NT2/D1 (cell line): ENCODE measurements around the gene ACP1.
"Not testable (repeated sequence)": the region's sequence is repeated elsewhere in the genome, so short reads cannot be mapped to it uniquely, and the experiment has no call there.

ENCODE experiments used
- DNase-seq: peaks from one replicate; pipeline ENCODE4 v3.0.0-alpha.2; 2011; ENCODE audit warnings: low read depth, low spot score
- H3K27me3 ChIP-seq: 2 replicates; pipeline ENCODE4 v1.6.0; 2011; ENCODE audit warnings: mild to moderate bottlenecking; ENCODE audit not compliant: insufficient read length, insufficient read depth
- H3K36me3 ChIP-seq: 2 replicates; pipeline ENCODE4 v1.6.1; 2011; ENCODE audit warnings: mild to moderate bottlenecking, low read length, mixed read lengths; ENCODE audit not compliant: insufficient read depth, insufficient read length
- H3K4me1 ChIP-seq: 2 replicates; pipeline ENCODE4 v1.5.1; 2011; ENCODE audit not compliant: insufficient read depth, insufficient read length
- H3K4me3 ChIP-seq: 2 replicates; pipeline ENCODE4 v1.5.1; 2011; ENCODE audit warnings: low read depth; ENCODE audit not compliant: insufficient read length
- H3K9ac ChIP-seq: 2 replicates; pipeline ENCODE4 v1.6.0; 2011; ENCODE audit warnings: low read depth; ENCODE audit not compliant: insufficient read length
- H3K9me3 ChIP-seq: 2 replicates; pipeline ENCODE4 v1.5.1; 2011; ENCODE audit warnings: mild to moderate bottlenecking, low read length; ENCODE audit not compliant: insufficient read depth
- SUZ12 ChIP-seq: IDR thresholded peaks from 2 replicates; pipeline ENCODE4 v1.6.1; 2011; ENCODE audit not compliant: insufficient read length, insufficient read depth; ENCODE audit errors: extremely low read depth
- YY1 ChIP-seq: IDR thresholded peaks from 2 replicates; pipeline ENCODE4 v1.6.1; 2011; ENCODE audit not compliant: insufficient read length, insufficient read depth
- ZNF274 ChIP-seq: IDR thresholded peaks from 2 replicates; pipeline ENCODE4 v1.6.1; 2011; ENCODE audit warnings: mild to moderate bottlenecking, low read depth, low read length

ACP1 gene

DNA sequence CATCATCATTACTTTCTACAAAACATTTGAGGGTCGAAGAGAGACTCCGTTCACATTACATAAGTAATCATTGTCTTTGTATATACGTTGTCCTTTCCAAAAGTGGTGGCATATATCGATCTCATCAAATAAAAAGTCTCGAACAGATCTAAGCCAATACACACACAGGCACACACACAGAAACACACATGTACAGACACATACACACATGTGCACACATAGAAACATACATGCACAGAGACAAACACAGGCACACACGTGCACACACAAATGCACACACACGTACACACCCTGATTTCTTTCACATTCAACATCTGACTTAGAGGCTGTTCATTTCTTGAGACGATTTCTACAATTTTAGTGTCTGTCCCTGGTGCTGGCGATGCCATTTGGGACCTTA is 40.6 kb downstream of the ACP1 start:
- Histone ChIP-seq H3K27me3 (no peaks in the 10 kb centered on the region), H3K4me1 (peaks cover 7% of the 10 kb centered on the region), H3K36me3 (no peaks in the 10 kb centered on the region), H3K4me3 (no peak overlapping the region), H3K9ac (no peak overlapping the region), H3K9me3 (no peaks in the 10 kb centered on the region)
- TF ChIP-seq ZNF274: no peak
- TF ChIP-seq YY1: no peak
- TF ChIP-seq SUZ12: no peak
- no peak for DNase-seq

DNA sequence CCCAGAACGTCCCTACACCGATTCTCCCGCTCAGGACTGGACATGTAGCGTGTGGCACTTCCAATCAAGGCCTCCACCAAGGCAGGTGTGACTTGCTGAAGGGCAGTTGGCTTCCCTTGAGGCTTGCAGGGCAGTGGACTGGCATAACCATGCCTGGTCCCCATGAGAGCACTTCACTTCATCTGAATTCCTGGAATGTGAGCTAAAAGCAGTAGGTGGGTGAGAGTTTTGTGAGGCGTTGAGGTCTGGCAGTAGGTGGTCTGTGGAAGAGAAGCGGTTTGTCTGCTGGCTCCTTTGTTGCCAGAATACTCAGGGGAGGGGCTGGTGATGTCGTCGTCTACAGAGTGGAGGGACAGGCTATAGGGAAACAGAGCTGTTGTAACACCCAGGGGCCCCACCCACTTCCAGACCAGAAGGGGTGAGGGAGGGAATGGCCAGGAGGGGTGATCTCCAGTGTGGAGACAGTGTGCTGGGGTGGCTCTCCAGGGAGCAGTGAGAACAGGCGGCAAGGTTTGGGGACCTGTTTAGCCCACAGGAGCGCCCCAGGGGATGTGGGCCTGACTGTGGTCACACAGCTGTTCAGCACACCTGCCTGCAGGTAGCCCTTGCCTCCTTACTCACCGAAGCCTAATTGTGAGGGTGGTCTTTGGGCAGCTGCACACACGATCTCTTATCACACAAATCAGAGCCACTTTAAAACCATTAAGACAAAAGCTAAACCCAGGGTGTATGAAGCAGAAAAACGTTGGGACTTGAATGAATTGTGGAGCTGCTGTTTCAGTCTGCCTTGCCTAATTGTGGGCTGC is 44.6 kb downstream of the ACP1 start:
- Histone ChIP-seq H3K4me1 (peaks cover 7% of the 10 kb centered on the region), H3K4me3 (no peak overlapping the region), H3K9me3 (no peaks in the 10 kb centered on the region), H3K27me3 (no peaks in the 10 kb centered on the region), H3K36me3 (no peaks in the 10 kb centered on the region), H3K9ac (no peak overlapping the region)
- DNase-seq: peak; percentile 73
- TF ChIP-seq YY1: no peak
- TF ChIP-seq ZNF274: no peak
- no peak for TF ChIP-seq SUZ12

DNA sequence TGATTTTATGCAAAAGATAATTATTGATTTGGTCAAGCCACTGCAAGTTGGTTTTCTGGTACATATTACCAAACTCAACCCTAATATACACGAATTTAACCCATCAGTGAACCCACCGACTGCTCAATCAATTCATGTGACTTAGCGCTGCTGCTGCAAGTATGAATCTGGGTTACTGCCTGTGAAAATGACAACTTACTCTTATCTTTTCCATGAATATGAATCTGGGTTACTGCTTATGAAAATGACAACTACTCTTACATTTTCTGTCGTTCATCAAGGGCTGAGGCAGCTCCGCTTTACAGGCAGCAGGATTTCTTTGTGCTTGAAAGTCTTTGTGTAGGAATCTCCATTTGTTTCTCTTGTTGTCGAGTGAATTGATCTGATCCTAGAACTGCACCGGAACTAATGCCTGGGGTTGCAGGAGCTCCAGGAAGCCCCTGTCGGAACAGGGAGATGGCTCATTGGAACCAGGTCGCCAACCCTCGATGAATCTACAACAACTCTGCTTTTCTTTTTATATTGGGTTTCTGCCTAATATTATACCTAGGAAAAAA is 45.3 kb downstream of the ACP1 start:
- Histone ChIP-seq H3K4me1 (peaks cover 7% of the 10 kb centered on the region), H3K36me3 (no peaks in the 10 kb centered on the region), H3K9ac (no peak overlapping the region), H3K9me3 (no peaks in the 10 kb centered on the region), H3K4me3 (no peak overlapping the region), H3K27me3 (no peaks in the 10 kb centered on the region)
- TF ChIP-seq ZNF274 (no peak), SUZ12 (no peak), YY1 (no peak)
- no peak for DNase-seq

DNA sequence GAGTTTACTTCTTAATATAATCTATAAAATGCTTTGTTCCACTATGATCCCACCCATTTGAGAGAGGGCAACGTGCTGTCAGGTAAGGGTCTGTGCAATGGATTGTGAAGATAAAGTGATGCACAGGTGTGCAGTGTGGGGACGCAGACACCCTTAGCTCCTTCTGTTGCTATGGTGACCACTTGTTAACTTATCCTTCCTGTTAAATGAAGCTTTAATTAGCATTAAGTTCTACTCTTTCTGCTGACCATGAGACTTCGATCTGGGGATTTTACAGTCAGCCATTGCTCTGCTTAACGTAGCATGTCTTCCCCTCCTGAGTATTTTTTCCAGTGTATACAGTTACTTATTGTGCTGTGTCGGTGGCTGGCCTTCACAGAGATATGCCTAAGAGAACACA is 46.2 kb downstream of the ACP1 start:
- H3K27me3 ChIP-seq: peaks cover 2% of the 10 kb centered on the region
- DNase-seq: no peak
- no peaks in the 10 kb centered on the region for H3K9me3 ChIP-seq
- H3K36me3 ChIP-seq: no peaks in the 10 kb centered on the region
- TF ChIP-seq YY1 (no peak), ZNF274 (no peak), SUZ12 (no peak)
- H3K4me3 ChIP-seq: no peak overlapping the region
- no peak overlapping the region for H3K9ac ChIP-seq
- H3K4me1 ChIP-seq: peaks cover 7% of the 10 kb centered on the region

DNA sequence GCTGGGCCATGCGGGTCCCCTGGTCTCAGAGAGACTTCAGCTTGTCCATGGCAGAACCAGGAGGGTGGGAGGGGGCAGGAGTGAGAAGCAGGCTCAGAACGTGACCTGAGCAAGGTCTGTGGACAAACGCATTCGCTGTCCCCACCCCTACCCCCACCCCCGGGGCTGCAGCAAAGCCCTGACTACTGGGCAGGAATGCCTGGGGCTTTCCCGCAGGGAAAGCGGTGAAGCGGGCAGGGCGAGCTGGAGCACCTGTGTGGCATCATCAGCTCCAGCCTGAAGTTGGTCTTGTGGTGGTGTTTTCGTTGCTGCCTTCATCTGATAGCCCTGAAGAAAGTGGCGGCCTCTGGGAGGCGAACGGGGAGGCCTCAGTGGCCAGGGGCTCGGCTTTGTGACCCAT is 49.2 kb downstream of the ACP1 start:
- DNase-seq: no peak
- H3K9ac ChIP-seq: no peak overlapping the region
- H3K27me3 ChIP-seq: peaks cover 3% of the 10 kb centered on the region

DNA sequence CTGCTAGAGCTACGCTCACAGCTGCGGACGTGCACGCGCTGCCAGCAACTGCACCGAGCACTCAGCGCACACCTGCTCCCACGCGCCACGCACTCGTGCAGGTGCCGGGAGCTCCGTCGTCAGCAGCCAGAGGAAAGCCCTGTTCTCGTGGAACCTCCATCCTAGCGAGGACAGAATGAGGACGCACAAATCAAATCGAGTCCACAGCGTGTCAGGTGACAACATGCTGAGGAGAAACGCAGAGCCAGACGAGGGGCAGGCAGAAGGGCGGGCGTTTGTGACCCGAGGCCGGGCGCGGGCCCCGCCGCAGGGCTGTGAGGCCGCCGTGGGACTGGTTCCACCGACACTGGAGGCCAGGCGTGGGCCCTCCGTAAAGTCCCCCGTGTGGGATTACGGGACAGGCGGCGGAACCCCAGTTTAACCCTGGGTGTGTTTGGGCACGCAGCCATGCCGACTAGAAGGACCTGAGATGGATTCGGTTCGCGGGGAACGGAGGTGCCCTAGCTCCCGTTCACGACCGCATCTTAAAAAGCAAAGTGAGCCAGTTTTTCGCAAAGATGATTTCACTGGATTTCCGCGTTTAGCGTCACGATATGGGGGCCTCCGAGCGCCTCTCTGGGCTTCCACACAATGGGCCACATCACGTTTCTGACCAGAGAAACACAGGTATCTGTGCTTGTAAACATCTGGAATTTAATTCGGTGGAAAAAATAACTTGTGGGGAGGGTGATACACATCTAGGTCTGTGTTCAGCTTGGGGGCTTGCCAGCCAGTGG is 50.0 kb downstream of the ACP1 start:
- H3K9me3 ChIP-seq: no peaks in the 10 kb centered on the region
- H3K4me1 ChIP-seq: peaks cover 3% of the 10 kb centered on the region
- no peak for DNase-seq
- H3K4me3 ChIP-seq: no peak overlapping the region
- no peak for TF ChIP-seq ZNF274
- no peak for TF ChIP-seq YY1
- TF ChIP-seq SUZ12: no peak
- H3K36me3 ChIP-seq: no peaks in the 10 kb centered on the region
- H3K27me3 ChIP-seq: peaks cover 3% of the 10 kb centered on the region
- H3K9ac ChIP-seq: no peak overlapping the region

More for the DNA sequence above, 49.2 kb downstream of the ACP1 start:
- Histone ChIP-seq H3K4me3 (no peak overlapping the region), H3K9me3 (no peaks in the 10 kb centered on the region), H3K36me3 (no peaks in the 10 kb centered on the region), H3K4me1 (peaks cover 9% of the 10 kb centered on the region)
- TF ChIP-seq YY1 (no peak), SUZ12 (no peak), ZNF274 (no peak)

DNA sequence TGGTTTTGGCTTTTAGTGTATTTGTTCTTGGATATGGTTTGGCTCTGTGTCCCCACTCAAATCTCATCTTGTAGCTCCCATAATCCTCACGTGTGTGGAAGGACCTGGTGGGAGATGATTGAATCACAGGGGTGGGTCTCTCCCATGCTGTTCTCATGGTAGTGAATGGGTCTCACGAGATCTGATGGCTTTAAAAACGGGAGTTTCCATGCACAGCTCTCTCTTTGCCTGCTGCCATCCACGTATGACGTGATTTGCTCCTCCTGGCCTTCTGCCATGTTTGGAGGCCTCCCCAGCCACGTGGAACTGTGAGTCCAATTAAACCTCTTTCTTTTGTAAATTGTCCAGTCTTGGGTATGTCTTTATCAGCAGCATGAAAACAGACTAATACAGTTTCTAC is 51.2 kb downstream of the ACP1 start:
- DNase-seq, H3K9ac ChIP-seq, H3K4me1 ChIP-seq, H3K27me3 ChIP-seq, H3K4me3 ChIP-seq, H3K36me3 ChIP-seq, H3K9me3 ChIP-seq: not testable (repeated sequence)
